Gastroesophageal sphincter (tissue), 3 donors: ENCODE measurements around the gene CTSZ.

Source experiments
- CTCF ChIP-seq, 4 experiments: fragments of 200-600 bp in 2 of 4; fragments of 450-650 bp in 2 of 4; sonication (generic) in 1 of 4; IDR thresholded peaks; one replicate each; pipeline ENCODE4 v1.5.1; 2017 to 2019; ENCODE audit warnings: antibody characterized with exemption in 4 of 4, mild to moderate bottlenecking in 2 of 4, moderate library complexity in 2 of 4
- EP300 ChIP-seq: sonication (generic); formaldehyde crosslinking; IDR thresholded peaks from one replicate; pipeline ENCODE4 v1.6.1; 2017; ENCODE audit warnings: antibody characterized with exemption, mild to moderate bottlenecking
- POLR2A ChIP-seq, 2 donors: fragments of 450-650 bp; IDR thresholded peaks; one replicate each; pipeline ENCODE4 v1.6.1; 2017; ENCODE audit warnings: antibody characterized with exemption in 2 of 2, mild to moderate bottlenecking in 2 of 2, moderate library complexity in 1 of 2
- POLR2AphosphoS5 ChIP-seq: sonication (generic); formaldehyde crosslinking; IDR thresholded peaks from one replicate; pipeline ENCODE4 v1.6.1; 2017; ENCODE audit warnings: antibody characterized with exemption

GRCh38 chr20:59015812-59016711 is 9.0 kb upstream of the CTSZ start:
- TF ChIP-seq POLR2A (IDR thresholded peaks at IDR 0.05) (no peak), CTCF (IDR thresholded peaks at IDR 0.05) (no peak), POLR2AphosphoS5 (no peak), EP300 (no peak)
